KMS-11 (cell line): Measurements from ENCODE around the gene ZSCAN20.
A peak's percentile ranks its signal among the peaks of the same experiment; 100 is the strongest.

Source experiments
- H2AFZ ChIP-seq: fragments of 200-600 bp; sonication (generic); 2 replicates; pipeline ENCODE4 v1.6.1; 2016; ENCODE audit warnings: antibody characterized with exemption, mixed run types, low read depth
- H3K27ac ChIP-seq: fragments of 200-600 bp; sonication (generic); 2 replicates; pipeline ENCODE4 v1.6.1; 2016; ENCODE audit warnings: mild to moderate bottlenecking, mixed run types
- H3K27me3 ChIP-seq: fragments of 200-600 bp; sonication (generic); 2 replicates; pipeline ENCODE4 v1.6.1; 2017; ENCODE audit warnings: mild to moderate bottlenecking, low read depth, mixed run types, moderate library complexity; ENCODE audit not compliant: insufficient read depth
- H3K36me3 ChIP-seq: fragments of 200-600 bp; sonication (generic); 2 replicates; pipeline ENCODE4 v1.6.1; 2017; ENCODE audit warnings: mild to moderate bottlenecking, mixed run types; ENCODE audit not compliant: insufficient read depth
- H3K4me1 ChIP-seq: fragments of 200-600 bp; sonication (generic); 2 replicates; pipeline ENCODE4 v1.6.1; 2016; ENCODE audit warnings: mild to moderate bottlenecking, low read depth, mixed run types; ENCODE audit not compliant: poor library complexity, severe bottlenecking
- H3K4me2 ChIP-seq: fragments of 200-600 bp; sonication (generic); 2 replicates; pipeline ENCODE4 v1.7.0; 2016; ENCODE audit warnings: mild to moderate bottlenecking, mixed run types
- H3K4me3 ChIP-seq: fragments of 200-600 bp; sonication (generic); IDR thresholded peaks from 2 replicates; pipeline ENCODE4 v1.6.1; 2017; ENCODE audit warnings: low read depth, low read length, mixed read lengths; ENCODE audit not compliant: insufficient read depth
- H3K79me2 ChIP-seq: fragments of 200-600 bp; sonication (generic); 2 replicates; pipeline ENCODE4 v1.6.1; 2016; ENCODE audit warnings: low read depth, mixed run types; ENCODE audit not compliant: insufficient read depth
- H3K9ac ChIP-seq: fragments of 200-600 bp; sonication (generic); 2 replicates; pipeline ENCODE4 v1.6.1; 2016; ENCODE audit warnings: mild to moderate bottlenecking, mixed run types
- H4K20me1 ChIP-seq: fragments of 200-600 bp; sonication (generic); 2 replicates; pipeline ENCODE4 v1.6.1; 2016; ENCODE audit warnings: mild to moderate bottlenecking, mixed run types; ENCODE audit not compliant: insufficient read depth
- CTCF ChIP-seq: fragments of 200-600 bp; sonication (generic); conservative IDR thresholded peaks from 2 replicates; pipeline ENCODE4 v1.6.1; 2017; ENCODE audit warnings: low read depth, mild to moderate bottlenecking, antibody characterized with exemption, low read length, moderate library complexity, mixed read lengths

Gene ZSCAN20

DNA sequence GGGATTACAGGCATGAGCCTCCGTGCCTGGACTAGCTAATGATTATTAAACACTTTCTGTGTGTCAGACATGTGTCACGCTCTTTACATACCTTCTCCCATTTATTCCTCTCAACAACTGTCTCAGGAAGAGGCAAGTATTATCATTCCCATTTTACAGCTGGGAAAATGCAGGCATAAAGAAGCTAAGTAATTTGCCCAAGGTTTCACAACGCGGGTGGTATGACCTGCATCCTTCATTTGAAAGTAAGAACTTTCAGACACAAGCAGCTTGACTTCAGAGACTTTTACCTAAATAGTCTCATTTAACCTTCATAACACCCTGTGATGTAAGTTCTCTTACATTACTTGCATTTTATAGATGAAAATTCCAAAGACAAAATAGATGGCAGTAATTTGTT lies 1.0 kb upstream of the ZSCAN20 start:
- H3K4me2 ChIP-seq, result peak overlapping the region; percentile 82; the same call in 1 of the 2 replicates
- peak overlapping the region; percentile 89; the same call in 1 of the 2 replicates for H2AFZ ChIP-seq
- H3K4me3 ChIP-seq, result no peak overlapping the region
- H3K4me1 ChIP-seq, result peaks cover 7% of the 10 kb centered on the region
- H3K9ac ChIP-seq, result no peak overlapping the region
- H3K27me3 ChIP-seq, result no peaks in the 10 kb centered on the region
- H3K79me2 ChIP-seq, result no peaks in the 10 kb centered on the region
- no peak overlapping the region for H3K27ac ChIP-seq
- no peak for TF ChIP-seq CTCF
- H3K36me3 ChIP-seq, result no peaks in the 10 kb centered on the region
- no peaks in the 10 kb centered on the region for H4K20me1 ChIP-seq

- H3K27ac ChIP-seq, result no peak overlapping the region
- H3K36me3 ChIP-seq, result no peaks in the 10 kb centered on the region
- H3K4me2 ChIP-seq, result no peak overlapping the region
- H3K4me3 ChIP-seq, result no peak overlapping the region
- H3K79me2 ChIP-seq, result no peaks in the 10 kb centered on the region
- no peak for TF ChIP-seq CTCF
- no peak overlapping the region for H3K9ac ChIP-seq
- no peaks in the 10 kb centered on the region for H4K20me1 ChIP-seq
- no peaks in the 10 kb centered on the region for H3K27me3 ChIP-seq
- H3K4me1 ChIP-seq, result peaks cover 7% of the 10 kb centered on the region
- no peak overlapping the region for H2AFZ ChIP-seq
Observed at GRCh38 chr1:33473900-33474299, 1.5 kb downstream of the ZSCAN20 start.

- no peaks in the 10 kb centered on the region for H3K27me3 ChIP-seq
- no peak overlapping the region for H3K9ac ChIP-seq
- no peaks in the 10 kb centered on the region for H3K79me2 ChIP-seq
- H2AFZ ChIP-seq, result no peak overlapping the region
- H3K4me2 ChIP-seq, result no peak overlapping the region
- H3K27ac ChIP-seq, result no peak overlapping the region
- H4K20me1 ChIP-seq, result no peaks in the 10 kb centered on the region
- no peak for TF ChIP-seq CTCF
- no peaks in the 10 kb centered on the region for H3K4me1 ChIP-seq
- no peak overlapping the region for H3K4me3 ChIP-seq
- H3K36me3 ChIP-seq, result no peaks in the 10 kb centered on the region
Observed at GRCh38 chr1:33477451-33477850, 5.0 kb downstream of the ZSCAN20 start.

DNA sequence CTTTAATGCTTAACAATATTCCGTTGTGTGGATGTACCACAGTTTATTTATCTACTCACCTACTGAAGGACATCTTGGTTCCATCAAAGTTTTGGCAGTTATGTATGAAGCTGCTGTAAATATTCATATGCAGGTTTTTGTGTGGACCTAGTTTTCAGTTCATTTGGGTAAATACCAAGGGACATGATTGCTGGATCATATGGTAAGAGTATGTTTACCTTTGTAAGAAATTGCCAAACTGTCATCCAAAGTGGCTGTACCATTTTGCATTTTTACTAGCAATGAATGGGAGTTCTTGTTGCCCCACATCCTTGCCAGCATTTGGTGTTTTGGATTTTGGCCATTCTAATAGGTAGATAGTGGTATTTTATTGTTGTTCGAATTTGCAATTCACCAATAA lies 10.0 kb downstream of the ZSCAN20 start:
- no peaks in the 10 kb centered on the region for H3K4me1 ChIP-seq
- H3K27ac ChIP-seq, result no peak overlapping the region
- H3K9ac ChIP-seq, result no peak overlapping the region
- H4K20me1 ChIP-seq, result no peaks in the 10 kb centered on the region
- no peaks in the 10 kb centered on the region for H3K79me2 ChIP-seq
- H3K27me3 ChIP-seq, result no peaks in the 10 kb centered on the region
- no peak overlapping the region for H2AFZ ChIP-seq
- no peaks in the 10 kb centered on the region for H3K36me3 ChIP-seq
- no peak for TF ChIP-seq CTCF
- no peak overlapping the region for H3K4me3 ChIP-seq
- no peak overlapping the region for H3K4me2 ChIP-seq
